ENCODE results near the gene DAO. TPM values are rescaled to one million over a fixed set of nuclear protein-coding genes. Genes with fewer than 3 reads are reported as not detected.
"Not testable (repeated sequence)": the region's sequence is repeated elsewhere in the genome, so short reads cannot be mapped to it uniquely, and the experiment has no call there.

The DAO gene
- total RNA-seq, 1 donor from 2014 or later, result not detected

GRCh38 chr12:108839890-108840230 lies 40.0 kb upstream of the DAO start:
- H3K36me3 Mint-ChIP-seq (ENCODE audit: low read depth), result peaks cover 30% of the 10 kb centered on the region
- peaks cover 46% of the 10 kb centered on the region for H3K4me1 Mint-ChIP-seq (ENCODE audit: low read depth)
- intact Hi-C loops (cut with micrococcal nuclease), result no loop called here
- H3K27ac Mint-ChIP-seq, result no peak overlapping the region
- no peaks in the 10 kb centered on the region for H3K27me3 Mint-ChIP-seq (ENCODE audit: insufficient read depth)
- peaks cover 4% of the 10 kb centered on the region for H3K9me3 Mint-ChIP-seq
- no peak overlapping the region for H3K4me3 Mint-ChIP-seq
- no peak for DNase-seq (ENCODE audit: low spot score)

- peaks cover 4% of the 10 kb centered on the region for H3K9me3 Mint-ChIP-seq
- DNase-seq (ENCODE audit: low spot score), result no peak
- no peaks in the 10 kb centered on the region for H3K27me3 Mint-ChIP-seq (ENCODE audit: insufficient read depth)
- intact Hi-C loops (cut with micrococcal nuclease), result no loop called here
- peaks cover 39% of the 10 kb centered on the region for H3K4me1 Mint-ChIP-seq (ENCODE audit: low read depth)
- no peak overlapping the region for H3K27ac Mint-ChIP-seq
- peaks cover 25% of the 10 kb centered on the region for H3K36me3 Mint-ChIP-seq (ENCODE audit: low read depth)
- H3K4me3 Mint-ChIP-seq, result no peak overlapping the region
These were observed 39.1 kb upstream of the DAO start for GRCh38 chr12:108840605-108841332.

- H3K4me3 Mint-ChIP-seq; DNase-seq (ENCODE audit: low spot score); H3K9me3 Mint-ChIP-seq; H3K27ac Mint-ChIP-seq; H3K27me3 Mint-ChIP-seq (ENCODE audit: insufficient read depth); intact Hi-C loops (cut with micrococcal nuclease): not testable (repeated sequence)
- Mint-ChIP-seq H3K36me3 (ENCODE audit: low read depth) (peaks cover 24% of the 10 kb centered on the region), H3K4me1 (ENCODE audit: low read depth) (peaks cover 41% of the 10 kb centered on the region)
These were observed 38.1 kb upstream of the DAO start for GRCh38 chr12:108841825-108842224.

GRCh38 chr12:108842361-108842760 lies 37.5 kb upstream of the DAO start:
- Mint-ChIP-seq H3K36me3 (ENCODE audit: low read depth) (peaks cover 22% of the 10 kb centered on the region), H3K9me3 (peaks cover 4% of the 10 kb centered on the region), H3K4me3 (no peak overlapping the region), H3K27ac (no peak overlapping the region), H3K27me3 (ENCODE audit: insufficient read depth) (no peaks in the 10 kb centered on the region), H3K4me1 (ENCODE audit: low read depth) (peaks cover 36% of the 10 kb centered on the region)
- intact Hi-C loops (cut with micrococcal nuclease), result no loop called here
- DNase-seq (ENCODE audit: low spot score), result no peak

GRCh38 chr12:108843187-108843586 lies 36.7 kb upstream of the DAO start:
- peaks cover 4% of the 10 kb centered on the region for H3K9me3 Mint-ChIP-seq
- H3K27ac Mint-ChIP-seq, result no peak overlapping the region
- H3K4me3 Mint-ChIP-seq, result no peak overlapping the region
- intact Hi-C loops (cut with micrococcal nuclease), result no loop called here
- H3K4me1 Mint-ChIP-seq (ENCODE audit: low read depth), result peaks cover 28% of the 10 kb centered on the region
- H3K27me3 Mint-ChIP-seq (ENCODE audit: insufficient read depth), result no peaks in the 10 kb centered on the region
- no peak for DNase-seq (ENCODE audit: low spot score)
- peaks cover 26% of the 10 kb centered on the region for H3K36me3 Mint-ChIP-seq (ENCODE audit: low read depth)

- H3K27ac Mint-ChIP-seq, result no peak overlapping the region
- H3K36me3 Mint-ChIP-seq (ENCODE audit: low read depth), result peaks cover 24% of the 10 kb centered on the region
- no peaks in the 10 kb centered on the region for H3K27me3 Mint-ChIP-seq (ENCODE audit: insufficient read depth)
- intact Hi-C loops (cut with micrococcal nuclease), result no loop called here
- no peak for DNase-seq (ENCODE audit: low spot score)
- peaks cover 13% of the 10 kb centered on the region for H3K4me1 Mint-ChIP-seq (ENCODE audit: low read depth)
- H3K4me3 Mint-ChIP-seq, result no peak overlapping the region
- no peaks in the 10 kb centered on the region for H3K9me3 Mint-ChIP-seq
These were observed 34.2 kb upstream of the DAO start for GRCh38 chr12:108845696-108846095.

- intact Hi-C loops (cut with micrococcal nuclease), result no loop called here
- H3K27ac Mint-ChIP-seq, result no peak overlapping the region
- H3K9me3 Mint-ChIP-seq, result no peaks in the 10 kb centered on the region
- peaks cover 28% of the 10 kb centered on the region for H3K36me3 Mint-ChIP-seq (ENCODE audit: low read depth)
- DNase-seq (ENCODE audit: low spot score), result no peak
- H3K27me3 Mint-ChIP-seq (ENCODE audit: insufficient read depth), result no peaks in the 10 kb centered on the region
- peaks cover 8% of the 10 kb centered on the region for H3K4me1 Mint-ChIP-seq (ENCODE audit: low read depth)
- H3K4me3 Mint-ChIP-seq, result no peak overlapping the region
These were observed 33.6 kb upstream of the DAO start for GRCh38 chr12:108846290-108846701.

GRCh38 chr12:108847705-108848104 lies 32.2 kb upstream of the DAO start:
- Mint-ChIP-seq H3K9me3 (no peaks in the 10 kb centered on the region), H3K27ac (no peak overlapping the region), H3K4me3 (no peak overlapping the region), H3K4me1 (ENCODE audit: low read depth) (peaks cover 8% of the 10 kb centered on the region), H3K36me3 (ENCODE audit: low read depth) (peaks cover 31% of the 10 kb centered on the region), H3K27me3 (ENCODE audit: insufficient read depth) (no peaks in the 10 kb centered on the region)
- intact Hi-C loops (cut with micrococcal nuclease), result loop anchor here (1.0 kb wide), 1 partner anchor 9 kb away; no protein-coding TSS in a partner anchor
- no peak for DNase-seq (ENCODE audit: low spot score)

- H3K27ac Mint-ChIP-seq, result no peak overlapping the region
- peaks cover 16% of the 10 kb centered on the region for H3K4me1 Mint-ChIP-seq (ENCODE audit: low read depth)
These were observed 30.2 kb upstream of the DAO start for GRCh38 chr12:108849660-108850059.

GRCh38 chr12:108850854-108851573 lies 28.9 kb upstream of the DAO start:
- no peak for DNase-seq (ENCODE audit: low spot score)
- peaks cover 4% of the 10 kb centered on the region for H3K9me3 Mint-ChIP-seq
- H3K36me3 Mint-ChIP-seq (ENCODE audit: low read depth), result peaks cover 39% of the 10 kb centered on the region
- peaks cover 27% of the 10 kb centered on the region for H3K4me1 Mint-ChIP-seq (ENCODE audit: low read depth)
- H3K27ac Mint-ChIP-seq, result no peak overlapping the region
- intact Hi-C loops (cut with micrococcal nuclease), result no loop called here
- no peaks in the 10 kb centered on the region for H3K27me3 Mint-ChIP-seq (ENCODE audit: insufficient read depth)
- no peak overlapping the region for H3K4me3 Mint-ChIP-seq

More at GRCh38 chr12:108849660-108850059, 30.2 kb upstream of the DAO start:
- Mint-ChIP-seq H3K36me3 (ENCODE audit: low read depth) (peaks cover 36% of the 10 kb centered on the region), H3K9me3 (no peaks in the 10 kb centered on the region), H3K27me3 (ENCODE audit: insufficient read depth) (no peaks in the 10 kb centered on the region), H3K4me3 (no peak overlapping the region)
- no peak for DNase-seq (ENCODE audit: low spot score)
- intact Hi-C loops (cut with micrococcal nuclease), result no loop called here

GRCh38 chr12:108852674-108853309 lies 27.1 kb upstream of the DAO start:
- DNase-seq (ENCODE audit: low spot score), result no peak
- H3K9me3 Mint-ChIP-seq, result peaks cover 4% of the 10 kb centered on the region
- H3K4me3 Mint-ChIP-seq, result no peak overlapping the region
- H3K36me3 Mint-ChIP-seq (ENCODE audit: low read depth), result peaks cover 40% of the 10 kb centered on the region
- H3K27me3 Mint-ChIP-seq (ENCODE audit: insufficient read depth), result no peaks in the 10 kb centered on the region
- peaks cover 31% of the 10 kb centered on the region for H3K4me1 Mint-ChIP-seq (ENCODE audit: low read depth)
- no peak overlapping the region for H3K27ac Mint-ChIP-seq
- intact Hi-C loops (cut with micrococcal nuclease), result no loop called here

- Mint-ChIP-seq H3K36me3 (ENCODE audit: low read depth) (peaks cover 35% of the 10 kb centered on the region), H3K27ac (no peak overlapping the region), H3K4me1 (ENCODE audit: low read depth) (peaks cover 35% of the 10 kb centered on the region), H3K4me3 (no peak overlapping the region), H3K27me3 (ENCODE audit: insufficient read depth) (peaks cover 3% of the 10 kb centered on the region), H3K9me3 (peaks cover 4% of the 10 kb centered on the region)
- intact Hi-C loops (cut with micrococcal nuclease), result no loop called here
- DNase-seq (ENCODE audit: low spot score), result no peak
These were observed 26.5 kb upstream of the DAO start for GRCh38 chr12:108853426-108853825.

GRCh38 chr12:108853981-108854446 lies 25.9 kb upstream of the DAO start:
- peaks cover 34% of the 10 kb centered on the region for H3K36me3 Mint-ChIP-seq (ENCODE audit: low read depth)
- peaks cover 4% of the 10 kb centered on the region for H3K9me3 Mint-ChIP-seq
- no peak for DNase-seq (ENCODE audit: low spot score)
- peak overlapping the region; percentile 42 for H3K4me3 Mint-ChIP-seq
- H3K27ac Mint-ChIP-seq, result peak overlapping the region; percentile 47
- intact Hi-C loops (cut with micrococcal nuclease), result no loop called here
- H3K4me1 Mint-ChIP-seq (ENCODE audit: low read depth), result peaks cover 41% of the 10 kb centered on the region
- H3K27me3 Mint-ChIP-seq (ENCODE audit: insufficient read depth), result peaks cover 4% of the 10 kb centered on the region

Measured in activated T-helper 1 cell treated with anti-CD3 and anti-CD28 coated beads, Interleukin-12 subunit alpha, Interleukin-12 subunit beta, Interleukin-2, Interleukin-4 antibody, amounts not matched to agents 30 ng/mL and 10 ng/mL and 1 ng/mL, durations not matched to agents 14 hours and 24 hours and 36 hours (primary cell).